ENCODE measurements around the gene HSD11B1L. TPM values are rescaled to one million over a fixed set of nuclear protein-coding genes. Genes with fewer than 3 reads are reported as not detected.

Gene HSD11B1L
- total RNA-seq, 3 donors from 2014 or later (not counting 1 experiment from before 2014, with no cell fraction given): 1.1 to 3.7 (median 3.0) TPM

DNA sequence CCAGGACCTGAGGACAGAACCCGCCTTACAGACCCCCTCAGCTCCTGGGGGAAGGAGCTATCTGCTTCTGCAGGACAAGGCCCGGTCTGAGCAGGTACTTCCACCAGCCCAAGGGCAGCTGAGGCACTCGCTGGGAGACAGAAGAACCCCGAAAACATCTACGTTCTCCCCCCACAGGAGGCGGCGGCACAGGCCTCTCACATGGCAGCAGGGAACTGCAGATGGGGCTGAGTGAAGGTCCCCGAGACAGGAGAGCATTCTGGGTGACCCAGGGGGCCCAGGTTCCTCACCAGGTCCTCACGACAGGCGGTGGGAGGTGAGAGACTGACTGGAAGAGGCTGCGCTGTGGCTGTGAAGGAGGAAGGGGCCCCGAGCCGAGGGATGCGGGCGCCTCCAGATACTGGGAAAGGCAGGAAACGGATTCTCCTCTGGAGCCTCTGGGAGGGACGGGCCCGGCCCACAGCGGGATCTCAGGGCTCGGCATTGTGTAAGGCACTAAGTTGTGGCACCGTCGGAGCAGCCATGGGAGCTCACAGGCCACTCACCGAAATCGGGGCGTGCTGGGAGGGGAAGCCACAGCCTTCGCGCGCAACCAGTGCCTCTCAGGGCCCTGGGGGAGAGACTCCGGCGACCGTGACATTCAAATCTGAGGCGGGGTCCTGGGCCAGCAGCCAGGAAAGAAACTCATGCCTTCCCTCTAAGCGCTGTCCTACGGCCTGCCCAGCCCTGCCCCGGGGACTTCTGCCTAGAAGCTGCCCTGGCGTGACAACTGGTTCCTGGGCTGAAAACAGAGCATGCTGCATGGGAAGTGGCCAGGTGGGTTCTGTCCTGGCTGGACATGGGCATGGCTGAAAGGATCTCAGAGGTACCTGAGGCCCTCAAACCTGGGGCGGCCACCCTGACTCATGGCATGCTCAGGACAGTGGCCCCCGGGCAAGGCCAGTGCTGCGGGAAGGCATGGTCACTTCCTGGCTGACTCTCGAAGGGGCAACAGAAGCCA is 23.3 kb downstream of the HSD11B1L start:
- Histone ChIP-seq H3K4me1 (ENCODE audit: control insufficient read depth, insufficient read depth, low read length) (no peaks in the 10 kb centered on the region), H3K27me3 (ENCODE audit: control insufficient read depth, insufficient read depth, low read length) (no peaks in the 10 kb centered on the region), H3K27ac (ENCODE audit: low read length) (no peak overlapping the region), H3K4me3 (ENCODE audit: low read length) (no peak overlapping the region), H3K36me3 (ENCODE audit: control insufficient read depth, insufficient read depth, low read length) (peaks cover 52% of the 10 kb centered on the region), H3K9me3 (ENCODE audit: control insufficient read depth, insufficient read depth, low read length) (no peaks in the 10 kb centered on the region)
- DNase-seq: peak in 1 of 2 donors; percentile 1
- no peak for ATAC-seq
- intact Hi-C loops (cut with micrococcal nuclease): no loop called here
- H3K36me3 Mint-ChIP-seq: no peaks in the 10 kb centered on the region
- H3K27ac Mint-ChIP-seq: no peak overlapping the region
- TF ChIP-seq, protein P1, sequence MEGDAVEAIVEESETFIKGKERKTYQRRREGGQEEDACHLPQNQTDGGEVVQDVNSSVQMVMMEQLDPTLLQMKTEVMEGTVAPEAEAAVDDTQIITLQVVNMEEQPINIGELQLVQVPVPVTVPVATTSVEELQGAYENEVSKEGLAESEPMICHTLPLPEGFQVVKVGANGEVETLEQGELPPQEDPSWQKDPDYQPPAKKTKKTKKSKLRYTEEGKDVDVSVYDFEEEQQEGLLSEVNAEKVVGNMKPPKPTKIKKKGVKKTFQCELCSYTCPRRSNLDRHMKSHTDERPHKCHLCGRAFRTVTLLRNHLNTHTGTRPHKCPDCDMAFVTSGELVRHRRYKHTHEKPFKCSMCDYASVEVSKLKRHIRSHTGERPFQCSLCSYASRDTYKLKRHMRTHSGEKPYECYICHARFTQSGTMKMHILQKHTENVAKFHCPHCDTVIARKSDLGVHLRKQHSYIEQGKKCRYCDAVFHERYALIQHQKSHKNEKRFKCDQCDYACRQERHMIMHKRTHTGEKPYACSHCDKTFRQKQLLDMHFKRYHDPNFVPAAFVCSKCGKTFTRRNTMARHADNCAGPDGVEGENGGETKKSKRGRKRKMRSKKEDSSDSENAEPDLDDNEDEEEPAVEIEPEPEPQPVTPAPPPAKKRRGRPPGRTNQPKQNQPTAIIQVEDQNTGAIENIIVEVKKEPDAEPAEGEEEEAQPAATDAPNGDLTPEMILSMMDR (IDR thresholded peaks at IDR 0.05): no peak
- H3K9me3 Mint-ChIP-seq: no peaks in the 10 kb centered on the region
- H3K4me1 Mint-ChIP-seq: peaks cover 0 to 5% of the 10 kb centered on the region in 2 donors
- WGBS (ENCODE audit: insufficient coverage): 97% methylated on average over 40 of the region's 40 CpGs
- no peaks in the 10 kb centered on the region for H3K27me3 Mint-ChIP-seq (ENCODE audit: low read depth in 2 of 2)
- no peak overlapping the region for H3K4me3 Mint-ChIP-seq

DNA sequence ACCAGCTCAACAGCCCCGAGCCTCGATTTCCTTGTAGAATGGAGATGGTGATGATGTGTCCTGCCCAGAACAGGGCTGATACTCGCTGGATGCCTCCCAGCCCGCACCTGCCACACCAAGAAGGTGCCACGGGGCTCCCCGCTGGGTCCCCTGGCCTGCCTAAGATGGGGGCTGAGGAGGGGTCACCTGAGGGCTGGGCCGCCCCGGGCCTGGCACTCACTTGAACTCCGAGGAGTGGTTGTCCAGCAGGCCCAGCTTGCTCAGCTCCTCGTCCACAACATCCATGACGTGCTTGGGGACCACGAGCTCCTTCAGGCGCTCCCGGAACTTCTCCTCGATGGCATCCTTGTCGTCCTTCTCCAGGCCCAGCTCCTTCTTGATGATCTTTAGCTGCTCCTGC is 24.7 kb downstream of the HSD11B1L start:
- H3K27ac ChIP-seq (ENCODE audit: low read length): no peak overlapping the region
- Mint-ChIP-seq H3K9me3 (no peaks in the 10 kb centered on the region), H3K4me1 (peaks cover 0 to 5% of the 10 kb centered on the region in 2 donors), H3K27me3 (ENCODE audit: low read depth in 2 of 2) (no peaks in the 10 kb centered on the region), H3K27ac (no peak overlapping the region), H3K4me3 (no peak overlapping the region), H3K36me3 (no peaks in the 10 kb centered on the region)
- TF ChIP-seq, protein P1 (IDR thresholded peaks at IDR 0.05): no peak
- H3K9me3 ChIP-seq (ENCODE audit: control insufficient read depth, insufficient read depth, low read length): no peaks in the 10 kb centered on the region
- ATAC-seq (no peak), DNase-seq (peak in 1 of 2 donors; percentile 5)
- intact Hi-C loops (cut with micrococcal nuclease): no loop called here
- WGBS (ENCODE audit: insufficient coverage): 91% methylated on average over 16 of the region's 16 CpGs
- no peaks in the 10 kb centered on the region for H3K4me1 ChIP-seq (ENCODE audit: control insufficient read depth, insufficient read depth, low read length)
- H3K27me3 ChIP-seq (ENCODE audit: control insufficient read depth, insufficient read depth, low read length): no peaks in the 10 kb centered on the region
- no peak overlapping the region for H3K4me3 ChIP-seq (ENCODE audit: low read length)
- peaks cover 51% of the 10 kb centered on the region for H3K36me3 ChIP-seq (ENCODE audit: control insufficient read depth, insufficient read depth, low read length)

DNA sequence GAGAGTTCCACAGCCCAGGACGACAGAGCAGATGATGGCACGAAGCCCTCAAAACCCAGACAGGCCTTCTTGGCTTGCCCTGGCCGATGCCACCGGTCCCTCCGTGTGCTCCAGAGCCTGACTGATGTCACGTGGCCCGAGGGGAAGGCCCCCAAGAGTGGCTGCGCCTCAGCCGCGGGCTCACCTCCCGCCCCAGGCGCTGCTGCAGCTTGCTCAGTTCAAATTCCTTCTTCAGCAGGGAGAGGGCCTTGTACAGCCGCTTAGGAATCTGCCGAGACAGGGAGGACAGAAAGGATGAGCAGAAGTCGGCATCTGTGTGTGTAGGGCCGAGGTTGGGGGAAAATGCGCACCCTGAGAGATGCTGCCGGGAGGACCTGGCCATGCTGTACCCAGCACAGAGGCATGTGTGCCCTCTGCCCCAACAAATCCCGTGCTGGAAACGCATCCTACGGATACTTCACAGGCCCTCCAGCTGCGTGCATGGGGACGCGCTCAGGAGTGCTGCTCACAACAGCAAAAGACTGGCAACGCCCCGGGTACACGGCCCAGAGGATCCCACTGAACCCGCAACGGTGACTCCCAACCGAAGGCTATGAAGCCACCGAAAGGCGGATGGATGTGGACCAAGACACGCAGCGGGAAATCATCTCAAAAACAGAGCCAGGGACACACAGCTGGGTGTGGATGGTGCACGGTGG is 26.2 kb downstream of the HSD11B1L start:
- H3K27ac Mint-ChIP-seq: no peak overlapping the region
- no peaks in the 10 kb centered on the region for H3K27me3 Mint-ChIP-seq (ENCODE audit: low read depth in 2 of 2)
- TF ChIP-seq, protein P1 (IDR thresholded peaks at IDR 0.05): no peak
- Histone ChIP-seq H3K36me3 (ENCODE audit: control insufficient read depth, insufficient read depth, low read length) (peaks cover 60% of the 10 kb centered on the region), H3K27ac (ENCODE audit: low read length) (no peak overlapping the region), H3K4me3 (ENCODE audit: low read length) (no peak overlapping the region), H3K9me3 (ENCODE audit: control insufficient read depth, insufficient read depth, low read length) (no peaks in the 10 kb centered on the region), H3K27me3 (ENCODE audit: control insufficient read depth, insufficient read depth, low read length) (no peaks in the 10 kb centered on the region), H3K4me1 (ENCODE audit: control insufficient read depth, insufficient read depth, low read length) (no peaks in the 10 kb centered on the region)
- intact Hi-C loops (cut with micrococcal nuclease): no loop called here
- H3K36me3 Mint-ChIP-seq: no peaks in the 10 kb centered on the region
- no peak for DNase-seq
- ATAC-seq: no peak
- WGBS (ENCODE audit: insufficient coverage): 97% methylated on average over 35 of the region's 35 CpGs
- H3K4me1 Mint-ChIP-seq: peaks cover 0 to 5% of the 10 kb centered on the region in 2 donors
- no peak overlapping the region for H3K4me3 Mint-ChIP-seq
- H3K9me3 Mint-ChIP-seq: no peaks in the 10 kb centered on the region

Measured in natural killer cell (primary cell).